IPS-15b (cell line): ENCODE data around the gene OAS3.

Experiments used
- H3K27me3 ChIP-seq: one replicate; pipeline ENCODE4 v1.6.1; 2013; ENCODE audit warnings: low read length; ENCODE audit not compliant: control insufficient read depth, insufficient read depth
- H3K36me3 ChIP-seq: one replicate; pipeline ENCODE4 v1.6.1; 2013; ENCODE audit warnings: low read length; ENCODE audit not compliant: control insufficient read depth, insufficient read depth
- H3K4me1 ChIP-seq: one replicate; pipeline ENCODE4 v1.6.1; 2013; ENCODE audit warnings: mild to moderate bottlenecking, low read length; ENCODE audit not compliant: control insufficient read depth, insufficient read depth
- H3K4me3 ChIP-seq: one replicate; pipeline ENCODE4 v1.5.1; 2013; ENCODE audit warnings: low read depth, low read length
- H3K9ac ChIP-seq: one replicate; pipeline ENCODE4 v1.6.1; 2013; ENCODE audit warnings: low read depth, mild to moderate bottlenecking, low read length
- H3K9me3 ChIP-seq: one replicate; pipeline ENCODE4 v1.6.1; 2013; ENCODE audit warnings: mild to moderate bottlenecking, low read length; ENCODE audit not compliant: control insufficient read depth, insufficient read depth

OAS3 gene

GRCh38 chr12:112937741-112938719 is at the start of gene OAS3:
Gene OAS3, plus strand, starts transcription at chr12:112938474. Its CDS starts 57 bp downstream, at chr12:112938531.
- Histone ChIP-seq H3K9ac (peak within 1 kb of the TSS; percentile 74), H3K4me3 (peak within 1 kb of the TSS; percentile 74), H3K9me3 (no peaks in the 10 kb centered on the region), H3K36me3 (no peaks in the 10 kb centered on the region), H3K4me1 (no peaks in the 10 kb centered on the region), H3K27me3 (peaks cover 15% of the 10 kb centered on the region)

- Histone ChIP-seq H3K9ac (no peak overlapping the region), H3K36me3 (no peaks in the 10 kb centered on the region), H3K9me3 (peaks cover 3% of the 10 kb centered on the region), H3K27me3 (no peaks in the 10 kb centered on the region), H3K4me1 (no peaks in the 10 kb centered on the region), H3K4me3 (no peak overlapping the region)
Observed at GRCh38 chr12:112891093-112892024, 46.9 kb upstream of the OAS3 start.

GRCh38 chr12:112892856-112893255 is 45.4 kb upstream of the OAS3 start:
- H3K36me3 ChIP-seq = no peaks in the 10 kb centered on the region
- H3K4me1 ChIP-seq = no peaks in the 10 kb centered on the region
- no peaks in the 10 kb centered on the region for H3K9me3 ChIP-seq
- no peaks in the 10 kb centered on the region for H3K27me3 ChIP-seq
- no peak overlapping the region for H3K9ac ChIP-seq
- no peak overlapping the region for H3K4me3 ChIP-seq

GRCh38 chr12:112894128-112894527 is 44.1 kb upstream of the OAS3 start:
- H3K4me1 ChIP-seq = no peaks in the 10 kb centered on the region
- H3K36me3 ChIP-seq = no peaks in the 10 kb centered on the region
- H3K27me3 ChIP-seq = no peaks in the 10 kb centered on the region
- no peak overlapping the region for H3K9ac ChIP-seq
- H3K4me3 ChIP-seq = no peak overlapping the region
- H3K9me3 ChIP-seq = no peaks in the 10 kb centered on the region

- Histone ChIP-seq H3K27me3 (no peaks in the 10 kb centered on the region), H3K4me1 (no peaks in the 10 kb centered on the region), H3K4me3 (no peak overlapping the region), H3K9ac (no peak overlapping the region), H3K36me3 (no peaks in the 10 kb centered on the region), H3K9me3 (no peaks in the 10 kb centered on the region)
Observed at GRCh38 chr12:112898380-112898779, 39.9 kb upstream of the OAS3 start.

- no peaks in the 10 kb centered on the region for H3K9me3 ChIP-seq
- H3K4me1 ChIP-seq = no peaks in the 10 kb centered on the region
- no peaks in the 10 kb centered on the region for H3K27me3 ChIP-seq
Observed at GRCh38 chr12:112900298-112901145, 37.8 kb upstream of the OAS3 start.

GRCh38 chr12:112901271-112901670 is 37.0 kb upstream of the OAS3 start:
- Histone ChIP-seq H3K9ac (no peak overlapping the region), H3K9me3 (no peaks in the 10 kb centered on the region), H3K36me3 (no peaks in the 10 kb centered on the region), H3K27me3 (no peaks in the 10 kb centered on the region), H3K4me3 (no peak overlapping the region), H3K4me1 (no peaks in the 10 kb centered on the region)

More at GRCh38 chr12:112900298-112901145, 37.8 kb upstream of the OAS3 start:
- Histone ChIP-seq H3K4me3 (no peak overlapping the region), H3K9ac (no peak overlapping the region), H3K36me3 (no peaks in the 10 kb centered on the region)

- H3K9me3 ChIP-seq = no peaks in the 10 kb centered on the region
- H3K4me1 ChIP-seq = no peaks in the 10 kb centered on the region
- H3K9ac ChIP-seq = no peak overlapping the region
- no peaks in the 10 kb centered on the region for H3K36me3 ChIP-seq
- H3K4me3 ChIP-seq = no peak overlapping the region
- H3K27me3 ChIP-seq = no peaks in the 10 kb centered on the region
Observed at GRCh38 chr12:112904571-112904970, 33.7 kb upstream of the OAS3 start.

GRCh38 chr12:112905451-112906089 is 32.7 kb upstream of the OAS3 start:
- Histone ChIP-seq H3K9me3 (no peaks in the 10 kb centered on the region), H3K4me3 (no peak overlapping the region), H3K4me1 (no peaks in the 10 kb centered on the region), H3K27me3 (no peaks in the 10 kb centered on the region), H3K36me3 (no peaks in the 10 kb centered on the region), H3K9ac (no peak overlapping the region)

- no peak within 1 kb of the TSS for H3K4me3 ChIP-seq
- no peaks in the 10 kb centered on the region for H3K4me1 ChIP-seq
Observed at GRCh38 chr12:112906712-112907414, 31.4 kb upstream of the OAS3 start, which contains the start of gene OAS1. Gene OAS1, plus strand, starts transcription at chr12:112906962. Its CDS starts 78 bp downstream, at chr12:112907040.

More at GRCh38 chr12:112906712-112907414, 31.4 kb upstream of the OAS3 start, which contains the start of gene OAS1:
- Histone ChIP-seq H3K27me3 (no peaks in the 10 kb centered on the region), H3K9ac (no peak within 1 kb of the TSS), H3K36me3 (no peaks in the 10 kb centered on the region), H3K9me3 (no peaks in the 10 kb centered on the region)
